ENCODE data around the gene RASA3.
"Not testable (repeated sequence)": the region's sequence is repeated elsewhere in the genome, so short reads cannot be mapped to it uniquely, and the experiment has no call there.

RASA3 gene

DNA sequence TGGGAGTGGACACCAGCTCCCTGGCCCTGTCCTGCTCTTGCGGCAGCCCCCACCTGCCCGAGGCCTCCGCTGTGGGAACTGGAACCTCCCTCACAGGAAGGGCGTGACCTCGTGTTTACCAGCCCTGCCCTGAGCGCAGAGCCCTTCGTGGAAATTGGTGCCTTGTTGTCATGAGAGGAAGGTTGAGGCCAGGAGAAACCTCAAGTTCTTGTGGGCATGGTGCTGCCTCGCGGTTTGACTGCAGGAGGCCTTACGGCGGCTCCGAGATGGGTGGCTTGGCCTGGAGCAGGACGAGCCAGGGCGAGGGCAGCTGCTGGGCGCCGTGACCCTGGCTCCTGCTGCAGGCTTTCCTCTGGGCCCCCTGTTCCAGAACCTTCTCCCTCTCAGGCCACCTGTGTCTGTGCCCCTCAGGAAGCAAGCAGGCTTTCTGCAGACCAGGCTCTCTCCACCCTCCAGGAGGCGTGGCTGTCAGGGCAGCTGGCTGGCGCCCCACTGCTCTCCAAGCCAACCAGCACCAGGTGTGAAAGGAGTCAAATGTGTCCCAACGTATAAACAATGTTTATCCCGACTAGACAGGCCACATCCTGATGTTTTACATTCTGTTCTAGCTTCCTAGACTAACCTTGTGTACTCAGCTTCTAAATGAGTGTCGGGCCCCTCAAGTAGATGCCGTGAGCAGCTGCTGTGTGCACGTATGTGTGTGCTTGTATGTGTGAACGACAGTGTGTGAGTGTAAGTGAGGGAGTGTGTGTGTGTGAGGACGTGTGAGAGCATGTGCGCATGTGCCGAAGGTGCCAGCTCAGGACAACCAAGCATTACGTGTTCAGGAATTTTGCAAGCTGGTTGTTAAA is 10.4 kb upstream of the RASA3 start:
- DNase-seq (ENCODE audit: low spot score), result no peak

DNA sequence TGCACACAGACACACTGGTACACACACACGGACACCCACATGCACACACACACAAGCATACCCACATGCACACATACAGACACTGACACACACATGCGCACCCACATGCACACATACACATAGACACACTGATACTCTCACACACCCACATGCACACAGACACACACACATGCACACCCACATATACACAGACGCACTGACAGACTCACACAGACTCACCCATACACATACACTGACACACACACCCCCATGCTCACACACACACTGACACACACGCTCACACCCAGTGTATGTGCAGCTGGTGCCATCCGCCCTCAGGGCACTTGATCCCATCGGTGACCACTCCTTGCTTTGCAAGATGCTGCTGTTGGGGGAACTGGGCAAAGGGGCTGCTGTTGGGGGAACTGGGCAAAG is 9.7 kb upstream of the RASA3 start:
- DNase-seq (ENCODE audit: low spot score), result no peak

DNA sequence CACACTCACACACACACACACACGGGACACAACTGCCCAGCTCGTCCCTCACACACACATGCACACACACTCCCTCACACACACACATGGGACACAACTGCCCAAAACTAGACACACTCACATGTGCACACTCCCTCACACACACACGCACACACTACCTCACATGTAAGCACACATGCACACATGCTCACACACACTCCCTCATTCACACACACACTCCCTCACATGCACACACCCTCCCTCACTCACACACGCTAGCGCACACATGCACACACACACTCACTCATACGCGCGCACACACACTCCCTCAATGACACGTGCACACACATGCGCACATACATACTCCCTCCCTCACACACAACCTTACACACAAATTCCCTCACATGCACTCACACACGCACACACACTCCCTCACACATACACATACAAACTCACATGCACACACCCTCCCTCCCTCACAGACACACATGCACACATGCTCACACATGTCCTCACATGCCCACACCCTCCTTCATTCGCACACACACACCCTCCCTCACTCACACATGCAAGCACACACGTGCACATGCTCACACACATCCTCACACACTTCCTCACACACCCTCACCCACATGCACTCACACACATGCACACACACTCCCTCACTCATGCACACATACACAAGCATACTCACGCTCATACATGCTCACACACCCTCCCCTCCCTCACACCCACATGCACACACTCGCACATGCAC is 9.0 kb upstream of the RASA3 start:
- no peak for DNase-seq (ENCODE audit: low spot score)

DNA sequence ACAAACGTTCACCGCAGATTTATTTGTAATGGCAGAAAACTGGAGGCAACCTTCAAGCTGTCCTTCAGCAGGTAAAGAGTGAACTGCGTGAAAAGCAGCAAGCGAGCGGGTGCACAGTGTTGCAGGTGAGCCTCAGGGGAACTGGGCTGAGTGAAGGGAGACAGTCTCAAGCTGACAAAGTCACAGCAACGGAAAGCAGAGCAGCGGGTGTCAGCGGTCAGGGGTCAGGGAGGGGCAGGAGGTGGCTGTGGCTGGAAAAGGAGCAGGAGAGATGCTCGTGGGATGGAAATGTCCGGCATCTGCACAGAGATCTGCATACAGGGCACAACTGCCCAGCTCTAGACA is 8.5 kb upstream of the RASA3 start:
- DNase-seq (ENCODE audit: low spot score), result no peak

DNA sequence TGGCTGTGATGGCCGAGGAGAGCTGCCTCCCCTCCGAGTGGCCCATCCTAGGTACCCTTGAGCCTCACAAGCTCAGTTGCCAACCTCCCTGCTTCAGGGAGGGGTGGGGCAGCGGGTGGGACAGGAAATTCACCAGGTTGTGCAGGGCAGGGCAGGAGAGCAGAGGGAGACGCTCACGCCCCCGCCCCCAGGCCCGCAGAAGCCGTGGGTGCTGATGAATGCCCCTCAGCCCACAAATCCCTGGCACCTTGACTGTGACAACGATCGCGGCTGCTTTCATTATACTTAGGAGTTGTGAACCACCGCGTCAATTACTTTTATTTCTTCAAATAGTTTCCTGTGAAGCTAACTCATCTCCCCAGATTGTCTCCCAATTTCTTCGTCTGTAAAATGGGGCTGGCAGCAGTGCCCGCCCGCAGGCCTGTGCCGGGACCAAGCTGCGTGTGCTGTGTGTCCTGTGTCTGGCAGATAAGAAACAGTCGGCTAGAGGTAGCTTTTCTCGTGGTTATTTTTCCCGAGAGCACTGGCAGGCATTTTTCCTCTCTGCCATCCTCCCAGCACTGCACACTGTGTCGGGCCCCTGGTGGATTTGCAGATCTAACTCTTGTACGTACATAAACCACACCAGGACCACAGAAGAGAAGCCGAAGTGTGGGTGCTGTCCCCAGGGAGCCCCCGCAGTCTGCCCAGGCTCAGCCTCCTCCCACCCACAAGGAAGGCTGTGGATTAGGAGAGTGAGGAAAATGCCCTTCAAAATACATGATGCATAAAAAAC is 7.9 kb upstream of the RASA3 start:
- no peak for DNase-seq (ENCODE audit: low spot score)

DNA sequence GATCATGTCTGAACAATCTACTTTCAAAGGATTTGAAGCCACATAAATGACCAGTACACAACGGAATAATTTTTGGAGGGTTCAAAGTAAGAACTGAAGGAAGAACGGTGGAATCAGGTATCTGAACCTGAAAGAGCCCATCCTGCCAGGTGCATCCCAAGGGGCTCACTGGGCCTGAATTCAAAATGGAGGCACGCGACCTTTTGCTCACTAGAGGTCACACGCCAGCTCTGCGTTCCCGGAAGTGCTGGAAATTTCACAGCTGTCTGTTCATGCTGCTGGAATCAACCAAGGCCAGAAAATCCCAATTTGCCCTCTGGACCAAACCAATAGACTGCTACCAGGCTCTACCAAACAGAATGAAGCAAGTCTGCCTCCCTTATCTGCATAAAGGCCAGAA is 4.2 kb upstream of the RASA3 start:
- DNase-seq (ENCODE audit: low spot score), result no peak

DNA sequence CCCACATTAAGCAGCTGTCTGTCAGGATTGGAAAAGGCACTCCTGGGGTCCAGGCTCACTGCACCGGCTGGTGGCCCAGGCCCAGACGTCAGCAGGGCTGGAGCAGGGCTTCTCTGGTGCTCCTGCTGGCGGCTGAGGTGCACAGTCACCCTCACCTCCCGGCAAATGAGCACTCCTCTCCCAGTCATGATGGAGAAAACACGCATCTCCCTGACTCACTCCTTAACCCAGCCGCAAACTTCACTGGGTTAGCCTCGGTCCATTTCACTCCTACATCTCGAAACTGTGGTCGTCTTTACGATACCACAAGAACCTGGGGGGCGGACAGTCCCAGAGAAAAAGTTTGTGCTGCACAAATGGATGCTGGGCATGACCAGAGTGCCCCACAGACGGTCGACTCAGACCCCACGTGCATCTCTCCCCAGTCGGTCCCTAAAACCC is 3.3 kb upstream of the RASA3 start:
- no peak for DNase-seq (ENCODE audit: low spot score)

DNA sequence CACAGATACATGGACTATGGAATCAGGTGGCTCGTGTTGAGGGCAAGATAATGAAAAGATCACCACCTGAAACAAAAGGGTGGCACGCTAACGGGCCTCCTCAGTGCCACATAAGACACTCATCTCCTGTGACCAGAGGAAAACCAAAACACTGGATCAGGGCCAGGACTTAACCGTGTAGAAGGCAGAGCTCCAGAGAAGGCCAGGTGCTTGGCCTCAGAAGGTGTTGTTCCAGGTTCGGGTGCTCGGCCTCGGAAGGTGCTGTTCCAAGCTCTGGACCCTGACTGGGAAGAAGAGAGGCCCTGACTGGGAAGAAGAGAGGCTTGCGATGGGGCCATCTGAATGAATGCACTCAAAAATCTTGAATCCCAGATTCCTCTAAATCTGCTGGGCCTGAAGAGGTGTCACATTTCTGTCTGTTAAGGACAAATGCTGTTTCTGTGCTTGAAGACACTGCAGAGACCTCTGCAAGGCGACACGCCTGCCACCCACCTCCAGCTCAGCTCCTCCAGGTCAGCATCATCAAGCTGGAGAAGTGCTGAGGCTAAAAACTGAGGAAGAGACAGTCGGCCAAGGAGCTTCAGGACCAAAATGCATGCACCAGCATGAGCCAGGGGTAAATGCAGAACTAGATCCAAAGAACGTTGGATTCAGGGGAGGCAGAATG is 2.7 kb upstream of the RASA3 start:
- no peak for DNase-seq (ENCODE audit: low spot score)

DNA sequence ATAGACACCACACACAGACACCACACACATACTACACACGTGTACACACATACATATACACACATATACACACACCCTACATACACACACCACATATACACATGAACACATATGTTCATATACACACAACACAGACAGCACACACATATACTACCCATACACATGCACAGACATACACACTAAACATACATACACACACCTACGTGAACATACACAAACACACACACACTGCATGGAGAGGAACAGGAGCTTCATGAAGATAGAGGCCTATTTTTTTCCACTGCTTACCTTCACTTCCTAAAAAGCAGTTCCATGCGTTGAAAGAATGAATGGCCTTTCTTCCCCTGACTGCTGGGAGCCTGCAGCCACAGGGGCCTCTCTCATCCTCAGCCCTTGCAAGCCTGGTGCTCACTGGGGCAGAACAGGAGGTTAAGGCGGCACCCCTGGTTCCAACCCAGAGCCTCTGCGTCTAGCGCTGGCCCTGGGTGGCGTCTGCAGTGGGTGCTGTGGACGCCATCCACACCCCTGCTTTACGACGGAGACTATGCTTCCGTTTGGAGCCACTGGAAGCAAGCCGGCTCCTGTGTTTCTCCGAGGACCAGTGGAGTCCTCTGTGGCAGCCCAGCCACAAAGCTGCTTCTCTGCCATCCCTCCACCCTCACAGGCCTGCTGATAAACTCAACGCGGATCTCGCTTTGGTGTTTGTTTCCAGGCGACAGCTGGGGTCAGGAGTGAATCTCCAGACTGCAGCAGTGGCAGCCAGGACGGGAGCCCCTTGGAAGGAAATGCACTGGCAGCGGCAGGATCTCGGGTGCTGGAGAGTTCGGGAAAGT is 1.9 kb upstream of the RASA3 start:
- no peak for DNase-seq (ENCODE audit: low spot score)

DNA sequence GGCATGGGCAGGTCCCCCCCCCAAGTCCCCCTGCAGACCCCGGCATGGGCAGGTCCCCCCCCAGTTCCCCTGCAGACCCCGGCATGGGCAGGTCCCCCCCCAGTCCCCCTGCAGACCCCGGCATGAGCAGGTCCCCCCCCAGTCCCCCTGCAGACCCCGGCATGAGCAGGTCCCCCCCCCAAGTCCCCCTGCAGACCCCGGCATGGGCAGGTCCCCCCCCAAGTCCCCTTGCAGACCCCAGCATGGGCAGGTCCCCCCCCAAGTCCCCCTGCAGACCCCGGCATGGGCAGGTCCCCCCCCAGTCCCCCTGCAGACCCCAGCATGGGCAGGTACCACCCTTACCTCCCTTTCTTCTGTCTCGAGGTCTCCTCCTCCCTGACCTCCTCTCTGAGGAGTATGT is 1.1 kb upstream of the RASA3 start:
- not testable (repeated sequence) for DNase-seq (ENCODE audit: low spot score)

DNA sequence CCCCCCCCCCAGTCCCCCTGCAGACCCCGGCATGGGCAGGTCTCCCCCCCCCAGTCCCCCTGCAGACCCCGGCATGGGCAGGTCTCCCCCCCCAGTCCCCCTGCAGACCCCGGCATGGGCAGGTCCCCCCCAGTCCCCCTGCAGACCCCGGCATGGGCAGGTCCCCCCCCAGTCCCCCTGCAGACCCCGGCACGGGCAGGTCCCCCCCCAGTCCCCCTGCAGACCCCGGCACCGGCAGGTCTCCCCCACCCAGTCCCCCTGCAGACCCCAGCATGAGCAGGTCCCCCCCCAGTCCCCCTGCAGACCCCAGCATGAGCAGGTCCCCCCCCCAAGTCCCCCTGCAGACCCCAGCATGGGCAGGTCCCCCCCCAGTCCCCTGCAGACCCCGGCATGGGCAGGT is 703 bp upstream of the RASA3 start:
- not testable (repeated sequence) for DNase-seq (ENCODE audit: low spot score)

DNA sequence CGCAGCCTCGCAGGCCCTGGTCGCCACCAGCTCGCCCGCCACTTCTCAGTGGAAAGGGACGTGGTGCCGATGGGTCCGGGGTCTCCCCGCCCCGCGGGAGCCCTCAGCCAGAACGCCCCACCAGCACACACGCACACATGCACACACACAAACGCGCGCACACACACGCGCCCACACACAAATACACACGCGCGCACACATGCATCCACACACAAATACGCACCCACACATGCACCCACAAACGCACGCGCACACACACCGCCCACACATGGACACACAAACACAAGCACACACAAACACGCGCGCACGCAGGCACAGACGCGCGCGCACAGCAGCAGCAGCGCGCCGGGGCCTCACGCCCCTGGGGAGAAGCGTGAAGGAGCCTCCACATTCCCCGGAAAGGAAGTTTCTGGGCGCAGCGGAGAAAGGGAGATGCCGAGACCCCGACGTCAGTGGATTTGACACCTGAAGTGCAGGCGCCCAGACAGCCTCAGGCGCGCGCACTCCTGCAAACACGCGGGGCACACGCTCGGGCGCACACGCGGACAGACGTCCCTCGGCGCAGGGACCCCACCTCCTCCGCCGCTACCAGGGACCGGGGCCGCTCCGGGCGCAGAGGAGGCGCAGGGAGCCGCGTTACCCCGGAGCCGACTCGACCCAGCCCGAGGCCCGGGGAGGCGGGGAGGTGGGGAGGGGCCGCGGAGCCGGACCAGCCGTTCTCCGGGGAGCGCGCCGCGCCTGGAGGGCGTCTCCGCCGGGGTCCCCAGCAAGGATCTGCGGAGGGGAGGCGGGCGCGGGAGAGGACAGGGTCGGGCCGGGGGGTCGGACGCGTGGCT is 622 bp downstream of the RASA3 start:
- DNase-seq (ENCODE audit: low spot score), result no peak

DNA sequence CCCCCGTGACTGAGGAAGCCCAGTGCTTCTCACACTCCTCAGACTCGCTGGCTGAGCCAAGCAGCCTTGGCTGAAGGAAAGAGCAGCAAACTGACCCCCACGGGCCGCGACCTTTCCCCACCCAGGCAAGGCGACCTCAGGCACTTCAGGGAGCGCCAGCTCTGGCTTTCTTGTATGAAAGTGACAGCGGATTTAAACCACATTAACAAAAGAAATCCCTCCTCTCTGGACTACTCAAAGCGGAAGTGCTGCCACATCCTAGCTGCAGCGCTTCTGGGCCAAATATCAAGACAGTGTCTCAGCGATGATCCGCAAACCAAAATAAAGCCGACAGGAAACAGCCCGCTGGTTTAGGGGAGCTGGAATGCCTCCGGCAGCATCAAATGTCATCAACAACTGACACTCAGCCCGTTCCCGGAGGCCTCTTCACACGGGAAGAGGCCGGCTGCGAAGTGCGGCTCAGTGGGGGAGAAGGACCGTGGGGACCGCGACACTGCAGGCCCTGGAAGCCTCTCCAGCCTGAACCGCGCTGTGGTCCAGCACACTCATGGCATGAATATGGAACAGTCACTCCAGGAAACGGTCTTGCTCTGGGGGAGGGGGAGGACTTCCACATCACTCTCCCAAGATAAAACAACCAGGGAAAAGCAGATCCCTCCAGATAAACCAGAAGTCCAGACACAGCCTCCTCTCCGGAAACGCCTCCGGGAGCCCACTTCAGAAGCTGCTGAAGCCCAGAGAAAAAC is 1.4 kb downstream of the RASA3 start:
- DNase-seq (ENCODE audit: low spot score), result peak; percentile 47

DNA sequence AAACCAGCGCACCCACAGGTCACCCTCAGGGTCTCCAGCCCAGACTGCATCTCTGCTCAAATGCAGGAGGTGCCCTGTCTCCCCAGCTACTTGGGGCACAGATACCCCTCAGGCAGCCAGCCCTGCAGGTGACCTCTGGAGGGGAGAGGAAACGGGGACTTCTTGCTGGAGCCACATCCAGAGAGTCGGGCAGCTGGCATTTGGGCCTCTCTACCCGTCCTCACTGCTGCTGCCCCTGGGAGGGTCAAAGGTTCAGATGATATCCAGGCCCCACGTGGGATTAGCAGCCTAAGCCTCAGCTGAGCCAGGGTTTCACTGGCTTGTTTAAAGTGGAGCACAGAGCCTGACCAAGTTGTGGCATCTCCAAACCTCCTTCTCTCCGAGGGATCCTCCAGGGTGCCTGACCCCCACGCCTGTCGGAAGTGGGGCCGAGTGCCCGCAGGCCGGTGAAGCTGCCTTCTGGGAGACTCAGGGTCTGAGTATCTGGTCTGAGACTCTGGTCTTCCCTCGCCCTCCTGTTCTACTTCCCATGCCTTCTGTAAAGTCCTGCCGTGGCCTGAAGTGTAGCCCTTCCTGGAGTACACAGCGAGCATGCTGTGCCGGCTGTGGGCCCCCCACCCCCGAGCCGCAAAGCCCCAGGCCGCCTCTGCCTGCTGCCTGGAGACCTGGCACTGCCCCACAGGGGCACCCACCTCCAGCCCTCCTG is 2.1 kb downstream of the RASA3 start:
- DNase-seq (ENCODE audit: low spot score), result no peak

DNA sequence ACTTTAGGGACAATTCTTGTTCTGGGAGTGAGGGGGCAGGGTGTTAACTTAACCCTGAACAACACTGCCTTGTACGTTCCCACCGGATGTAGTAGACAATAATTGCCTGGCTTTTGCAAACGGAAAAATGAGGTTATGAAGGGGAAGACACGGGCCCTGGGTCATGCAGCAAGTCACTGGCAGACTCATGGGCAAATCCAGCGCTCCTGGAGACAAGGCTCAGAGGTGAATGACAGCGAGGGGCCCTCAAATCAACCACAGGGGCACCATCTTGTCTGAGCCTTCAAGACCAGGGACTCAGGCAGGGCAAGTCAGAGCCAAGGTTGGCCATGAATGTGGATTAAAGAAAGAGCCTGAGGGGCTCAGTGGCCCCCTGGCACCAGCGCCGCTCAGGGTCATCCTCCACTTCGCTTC is 2.8 kb downstream of the RASA3 start:
- DNase-seq (ENCODE audit: low spot score), result no peak

DNA sequence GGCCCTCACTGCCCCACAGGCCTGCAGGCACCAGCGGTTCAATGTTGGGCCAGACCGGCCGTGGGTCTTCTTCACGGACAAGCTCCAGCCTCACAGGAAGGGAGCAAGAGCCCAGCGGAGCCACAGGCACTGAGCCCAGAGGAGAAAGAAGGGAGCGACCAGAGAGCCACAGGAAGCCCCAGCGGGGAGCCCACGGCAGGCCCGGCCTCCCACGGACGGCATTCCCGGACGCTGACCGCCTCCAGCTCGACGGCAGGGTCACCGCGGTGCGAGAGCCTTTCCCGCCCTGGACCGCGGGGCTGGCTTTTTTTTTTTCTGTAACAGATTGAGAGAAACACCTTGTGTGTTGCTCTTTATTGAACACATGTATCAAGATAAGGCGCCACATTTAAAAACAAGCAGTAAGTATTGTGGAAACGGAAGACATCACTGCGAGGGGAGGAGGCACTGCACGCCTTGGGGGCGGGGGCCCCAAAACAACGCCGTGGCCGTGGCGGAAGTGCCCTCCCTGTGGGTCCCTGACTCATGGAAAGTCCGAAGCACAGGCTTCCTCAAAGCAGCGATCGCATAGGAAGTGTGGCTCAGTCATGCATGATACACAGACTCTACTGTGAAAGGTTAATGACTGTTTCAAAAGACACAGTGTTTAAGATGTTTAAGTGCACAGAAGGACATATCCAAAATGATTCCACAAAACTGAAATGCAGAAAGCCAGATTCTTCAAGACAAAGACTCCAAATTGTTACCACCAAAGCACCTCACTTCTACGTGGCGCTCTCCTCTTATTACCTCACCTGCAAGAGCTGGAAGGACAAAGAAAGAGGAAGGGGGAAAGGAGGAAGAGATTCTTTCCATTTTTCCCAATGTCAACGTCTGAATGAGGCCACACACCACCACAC is 3.5 kb downstream of the RASA3 start:
- DNase-seq (ENCODE audit: low spot score), result peak; percentile 29

DNA sequence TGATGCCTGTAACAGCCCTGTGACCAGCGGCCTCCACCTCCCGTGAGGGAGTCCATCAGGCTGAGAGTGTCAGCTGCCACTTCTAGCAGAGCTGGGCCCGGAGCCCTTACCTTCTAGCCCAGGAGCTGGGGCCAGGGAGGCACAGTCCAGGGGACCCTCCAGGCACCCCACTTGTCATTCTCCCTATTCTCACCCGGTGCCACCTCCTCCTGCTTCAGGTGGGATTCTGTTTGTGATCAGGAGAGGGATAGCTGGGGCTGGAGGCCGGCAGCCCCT is 4.1 kb downstream of the RASA3 start:
- DNase-seq (ENCODE audit: low spot score), result no peak

Data from putamen (tissue), 1 donor.